T-helper 1 cell (primary cell): Measurements from ENCODE around the gene PNN.
"Not testable (repeated sequence)": the region's sequence is repeated elsewhere in the genome, so short reads cannot be mapped to it uniquely, and the experiment has no call there.

ENCODE experiments used
- DNase-seq, 5 donors: peaks; one replicate each; pipeline ENCODE4 v3.0.0-alpha.2; 2012 to 2020
- total RNA-seq, 4 donors: gene quantifications; one replicate each; lab custom pipeline; 2026; lab: John Stamatoyannopoulos, UW

The PNN gene
- total RNA-seq, result 153 to 276 (median 260) reads per million in 4 donors

- DNase-seq, result peak; percentile 93 to 99 (median 96)
Measured at GRCh38 chr14:39174560-39175444, at the start of gene PNN. TSS of gene PNN (plus strand) at chr14:39175254. CDS start at chr14:39175280, 26 bp downstream.

- not testable (repeated sequence) for DNase-seq
Measured at GRCh38 chr14:39137835-39138234, 37.2 kb upstream of the PNN start.

- DNase-seq, result no peak
Measured at GRCh38 chr14:39138440-39138839, 36.6 kb upstream of the PNN start.

GRCh38 chr14:39140170-39140569 is 34.9 kb upstream of the PNN start:
- DNase-seq, result no peak

- DNase-seq, result not testable (repeated sequence)
Measured at GRCh38 chr14:39141623-39142022, 33.4 kb upstream of the PNN start.

- DNase-seq, result not testable (repeated sequence)
Measured at GRCh38 chr14:39143226-39143625, 31.8 kb upstream of the PNN start.

GRCh38 chr14:39145266-39145966 is 29.6 kb upstream of the PNN start:
- no peak for DNase-seq

GRCh38 chr14:39154594-39155189 is 20.4 kb upstream of the PNN start:
- DNase-seq, result no peak

GRCh38 chr14:39157491-39157890 is 17.6 kb upstream of the PNN start:
- DNase-seq, result no peak

GRCh38 chr14:39158222-39158858 is 16.7 kb upstream of the PNN start:
- no peak for DNase-seq

- no peak for DNase-seq
Measured at GRCh38 chr14:39160494-39160893, 14.6 kb upstream of the PNN start.

- DNase-seq, result not testable (repeated sequence)
Measured at GRCh38 chr14:39167797-39168320, 7.2 kb upstream of the PNN start.

- no peak for DNase-seq
Measured at GRCh38 chr14:39168591-39168990, 6.5 kb upstream of the PNN start.

- no peak for DNase-seq
Measured at GRCh38 chr14:39169541-39169900, 5.5 kb upstream of the PNN start.

GRCh38 chr14:39173198-39173597 is 1.9 kb upstream of the PNN start:
- no peak for DNase-seq

- peak in 4 of 5 donors; percentile 18 to 44 (median 28) for DNase-seq
Measured at GRCh38 chr14:39175445-39176262, 600 bp downstream of the PNN start.

GRCh38 chr14:39176263-39177167 is 1.5 kb downstream of the PNN start:
- no peak for DNase-seq

- no peak for DNase-seq
Measured at GRCh38 chr14:39177168-39177545, 2.1 kb downstream of the PNN start.

- no peak for DNase-seq
Measured at GRCh38 chr14:39179042-39179441, 4.0 kb downstream of the PNN start.

GRCh38 chr14:39180553-39180952 is 5.5 kb downstream of the PNN start:
- no peak for DNase-seq
